Fibroblast of mammary gland (primary cell): ENCODE measurements around the gene ABCB8.
A peak's percentile ranks its signal among the peaks of the same experiment; 100 is the strongest.

ENCODE experiments used
- DNase-seq: peaks from one replicate; pipeline ENCODE4 v3.0.0-alpha.2; 2010; ENCODE audit warnings: low read depth
- H3K4me3 ChIP-seq: 2 replicates; pipeline ENCODE4 v1.5.1; 2011; ENCODE audit warnings: low read depth, mild to moderate bottlenecking, low read length, moderate library complexity; ENCODE audit not compliant: control insufficient read depth
- TF ChIP-seq, protein P1 (sequence below): conservative IDR thresholded peaks from 2 replicates; pipeline ENCODE4 v1.5.1; 2011; ENCODE audit warnings: low read depth, low read length, inconsistent platforms; ENCODE audit not compliant: control insufficient read depth, insufficient read depth

The ABCB8 gene

DNA sequence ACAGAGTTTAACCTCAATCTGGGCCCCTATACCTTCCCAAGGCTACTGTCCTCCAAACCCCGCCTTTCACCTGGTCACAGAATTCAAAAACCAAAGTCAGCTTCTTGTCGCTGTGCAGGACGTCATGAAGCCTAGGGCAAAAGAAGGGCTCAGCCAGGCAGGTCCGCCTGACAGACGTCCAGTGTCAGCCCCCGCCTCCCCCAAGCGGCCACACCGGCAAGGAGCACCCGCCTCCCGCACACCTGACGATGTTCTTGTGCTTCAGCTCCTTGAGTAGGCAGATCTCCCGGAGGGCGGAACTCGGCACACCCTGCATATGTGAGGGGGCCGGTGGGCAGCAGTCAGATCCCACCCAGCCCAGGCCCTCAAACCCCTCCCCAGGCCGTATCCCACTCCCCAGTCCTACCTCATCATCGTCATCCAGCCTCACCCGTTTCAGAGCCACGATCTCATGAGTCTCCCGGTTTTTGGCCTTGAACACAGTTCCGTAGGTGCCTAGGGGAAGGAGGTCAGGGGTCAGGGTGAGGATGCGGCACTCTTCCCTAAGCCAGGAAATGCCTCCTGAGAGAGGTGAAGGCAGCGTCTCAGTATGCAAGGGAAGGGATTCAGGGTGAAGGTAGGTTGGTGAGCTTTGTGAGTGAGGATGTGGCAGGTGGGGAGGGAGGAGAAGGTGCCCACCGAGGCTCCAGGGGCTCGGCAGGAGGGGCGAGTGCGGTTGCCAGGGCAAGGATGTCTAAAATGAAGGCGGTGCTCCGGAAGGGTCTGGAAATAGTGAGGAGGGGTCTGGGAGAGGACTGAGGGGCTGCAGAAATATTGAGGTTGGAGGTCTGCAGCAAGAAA, 28.6 kb downstream of the ABCB8 start:
- TF ChIP-seq, protein P1, sequence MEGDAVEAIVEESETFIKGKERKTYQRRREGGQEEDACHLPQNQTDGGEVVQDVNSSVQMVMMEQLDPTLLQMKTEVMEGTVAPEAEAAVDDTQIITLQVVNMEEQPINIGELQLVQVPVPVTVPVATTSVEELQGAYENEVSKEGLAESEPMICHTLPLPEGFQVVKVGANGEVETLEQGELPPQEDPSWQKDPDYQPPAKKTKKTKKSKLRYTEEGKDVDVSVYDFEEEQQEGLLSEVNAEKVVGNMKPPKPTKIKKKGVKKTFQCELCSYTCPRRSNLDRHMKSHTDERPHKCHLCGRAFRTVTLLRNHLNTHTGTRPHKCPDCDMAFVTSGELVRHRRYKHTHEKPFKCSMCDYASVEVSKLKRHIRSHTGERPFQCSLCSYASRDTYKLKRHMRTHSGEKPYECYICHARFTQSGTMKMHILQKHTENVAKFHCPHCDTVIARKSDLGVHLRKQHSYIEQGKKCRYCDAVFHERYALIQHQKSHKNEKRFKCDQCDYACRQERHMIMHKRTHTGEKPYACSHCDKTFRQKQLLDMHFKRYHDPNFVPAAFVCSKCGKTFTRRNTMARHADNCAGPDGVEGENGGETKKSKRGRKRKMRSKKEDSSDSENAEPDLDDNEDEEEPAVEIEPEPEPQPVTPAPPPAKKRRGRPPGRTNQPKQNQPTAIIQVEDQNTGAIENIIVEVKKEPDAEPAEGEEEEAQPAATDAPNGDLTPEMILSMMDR = no peak
- DNase-seq = no peak
- H3K4me3 ChIP-seq = peak overlapping the region; percentile 78

DNA sequence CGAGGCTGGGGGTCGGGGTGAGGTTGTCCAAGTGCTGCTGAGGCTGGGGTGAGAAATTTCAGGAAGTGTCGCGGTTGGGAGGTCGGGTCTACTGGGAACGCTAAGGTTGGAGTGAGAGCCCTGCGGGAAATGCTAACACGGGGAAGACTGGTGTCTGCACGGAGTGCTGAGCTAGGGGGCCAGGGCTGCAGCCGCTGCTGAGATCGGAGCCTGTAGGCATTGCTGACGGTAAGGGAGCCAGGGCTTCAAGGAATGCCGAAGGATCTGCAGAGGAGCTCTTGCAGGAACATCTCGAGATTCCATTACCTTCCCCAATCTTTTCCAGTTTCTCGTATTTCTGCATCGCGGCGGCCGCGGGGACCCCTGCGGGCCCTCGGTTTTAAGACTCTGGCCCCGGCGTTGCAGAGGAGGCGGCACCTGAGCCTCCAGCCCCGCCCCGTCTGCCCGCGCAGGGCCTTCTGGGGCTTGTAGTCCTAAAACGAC, 29.3 kb downstream of the ABCB8 start, which contains the start of gene CDK5:
Gene CDK5 (minus strand): TSS at position 392 of the 483 bp plus-strand sequence. CDS start 49 bp downstream, at position 343.
- TF ChIP-seq, protein P1 = no peak
- H3K4me3 ChIP-seq = peak within 1 kb of the TSS; percentile 78
- DNase-seq = no peak

DNA sequence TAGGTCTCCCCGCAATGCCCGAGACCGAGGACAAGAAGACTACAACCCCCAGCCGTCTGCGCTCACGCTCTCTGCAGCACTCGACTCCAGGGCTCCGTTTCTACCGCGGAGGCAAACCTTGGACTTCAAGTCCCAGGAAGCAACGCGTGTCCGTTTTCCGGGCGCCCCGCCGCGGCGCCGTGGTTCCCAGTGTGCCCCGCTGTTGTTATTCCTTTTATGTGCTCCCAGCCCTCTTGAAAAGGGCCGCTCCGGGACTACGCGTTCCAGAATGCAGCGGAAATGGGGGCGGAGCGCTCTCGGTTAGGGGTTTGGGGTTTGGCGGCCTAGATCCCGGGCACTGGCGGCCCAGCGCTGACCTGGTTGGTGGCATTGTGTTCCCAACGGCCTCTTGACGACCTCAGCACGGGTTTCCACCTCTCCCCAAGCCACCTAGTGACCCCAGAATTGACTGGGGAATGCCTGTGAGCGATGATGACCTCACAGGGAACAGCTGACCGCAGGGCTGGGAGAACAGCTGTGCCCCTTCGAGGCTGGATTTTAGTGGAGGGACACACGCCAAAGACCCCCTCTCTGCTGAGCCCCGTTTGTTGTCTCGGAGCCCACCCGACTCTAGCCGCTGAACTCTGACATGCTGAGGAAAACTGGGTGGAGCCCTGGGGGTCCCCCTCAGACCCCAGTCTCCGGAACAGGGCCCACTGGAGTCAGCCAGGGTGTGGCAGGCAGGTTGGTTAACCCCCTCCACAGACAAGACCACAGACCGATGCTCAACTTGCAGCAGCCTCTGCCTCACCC, 29.9 kb downstream of the ABCB8 start:
- TF ChIP-seq, protein P1 = no peak
- H3K4me3 ChIP-seq = peak overlapping the region; percentile 78
- DNase-seq = peak; percentile 99

DNA sequence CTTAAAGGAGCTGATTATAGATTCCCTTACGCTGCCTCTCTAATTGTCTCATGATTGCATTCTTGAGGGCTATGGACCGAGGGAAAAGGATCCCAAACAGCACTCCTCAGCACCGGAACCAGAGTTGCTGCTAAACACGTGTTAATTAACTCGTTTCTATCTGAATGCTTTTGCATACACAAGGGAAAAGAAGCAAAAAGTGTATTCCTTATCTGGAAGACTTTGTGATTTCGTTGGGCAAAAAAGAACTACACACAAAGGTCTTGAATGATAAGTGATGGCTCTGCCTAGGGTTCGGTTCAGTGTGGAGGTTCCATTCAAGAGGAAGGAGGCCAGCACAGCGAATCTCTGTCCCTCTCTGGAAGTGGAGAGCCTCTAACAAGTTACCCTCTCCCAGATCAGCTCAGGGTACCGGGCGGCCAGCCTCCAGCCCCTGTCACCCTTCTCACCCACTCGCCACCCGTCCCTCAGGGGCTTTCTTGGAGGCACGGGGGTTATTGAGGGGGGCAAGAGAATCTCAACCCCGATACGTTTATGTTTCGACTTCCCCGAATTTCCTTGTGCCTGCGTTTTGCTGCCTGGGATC, 30.6 kb downstream of the ABCB8 start:
- DNase-seq = peak; percentile 43
- TF ChIP-seq, protein P1 = no peak
- peak overlapping the region; percentile 78 for H3K4me3 ChIP-seq

DNA sequence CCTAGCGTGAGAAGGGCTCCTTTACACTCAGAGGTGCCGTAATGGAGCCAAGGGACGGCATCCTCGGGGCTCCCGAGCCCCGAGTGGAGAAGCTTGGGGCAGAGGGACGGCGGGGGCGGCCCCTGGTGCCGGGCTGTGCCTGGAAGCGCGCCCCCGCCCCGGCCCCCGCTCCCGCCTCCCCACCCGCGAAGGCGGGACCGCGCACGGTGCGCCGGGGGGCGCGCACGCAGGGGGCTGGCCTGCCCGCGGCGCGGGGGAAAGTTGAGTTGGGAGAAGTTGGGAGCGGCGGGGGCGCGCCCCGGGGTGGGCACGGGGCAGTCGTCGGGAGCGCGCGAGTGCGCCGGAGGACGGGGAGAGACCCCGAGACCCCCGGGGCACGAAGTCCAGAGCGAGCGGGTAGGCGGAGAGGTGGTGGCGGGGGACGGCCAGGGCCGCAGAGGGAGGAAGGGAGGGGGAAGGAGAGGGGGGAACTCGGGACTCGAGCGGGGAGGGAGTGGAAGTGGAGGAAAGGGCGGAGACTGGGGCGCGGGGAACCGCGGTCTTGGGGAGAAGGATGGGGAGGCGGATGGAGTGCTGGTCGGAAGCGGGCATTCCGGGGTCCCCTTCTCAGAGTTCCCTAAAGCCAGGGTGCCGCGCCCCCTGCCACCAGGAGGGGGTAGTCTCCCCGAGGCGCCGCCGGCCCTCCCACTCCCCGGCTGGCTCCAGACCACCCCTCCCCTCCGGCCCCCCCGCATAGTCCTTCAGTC, 31.3 kb downstream of the ABCB8 start, which contains the start of gene SLC4A2:
Gene SLC4A2 (plus strand): TSS at position 223 of the 746 bp plus-strand sequence. CDS start 2,399 bp downstream, outside the sequence.
- DNase-seq = peak; percentile 59
- H3K4me3 ChIP-seq = peak within 1 kb of the TSS; percentile 78
- TF ChIP-seq, protein P1 = peak; percentile 25

DNA sequence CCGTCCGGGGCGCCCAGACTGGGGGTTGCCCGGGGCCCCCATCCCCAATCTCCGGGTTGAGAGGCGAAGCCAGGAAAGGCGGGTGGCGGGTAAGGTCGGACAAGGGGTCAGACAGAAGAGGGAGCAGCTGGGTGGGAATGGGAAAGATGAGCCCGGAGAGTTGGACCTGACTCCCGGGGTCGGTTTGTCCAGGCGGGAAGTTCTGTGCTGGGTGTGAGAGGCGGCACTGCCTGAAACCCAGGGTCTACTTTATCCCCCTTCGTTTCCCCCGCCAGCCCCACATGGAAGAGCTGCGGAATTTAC, 31.8 kb downstream of the ABCB8 start:
- TF ChIP-seq, protein P1 = no peak
- peak overlapping the region; percentile 78 for H3K4me3 ChIP-seq
- DNase-seq = no peak
